Uterus (tissue), 4 donors: ENCODE results near the gene INHA. TPM values are rescaled to one million over a fixed set of nuclear protein-coding genes. Genes with fewer than 3 reads are reported as not detected.

Experiments used
- DNase-seq, 2 donors: peaks; one replicate each; pipeline ENCODE4 v3.0.0-alpha.2; 2019 to 2020
- H3K27ac ChIP-seq, 2 donors: fragments of 200-600 bp; sonication (generic); 1 replicate in 1 of 2; 2 replicates in 1 of 2; pipeline ENCODE4 v1.5.1; 2016 to 2018
- H3K27me3 ChIP-seq, 2 donors: fragments of 200-600 bp; sonication (generic); one replicate each; pipeline ENCODE4 v1.5.1; 2018 to 2019; ENCODE audit warnings: control low read depth in 1 of 2
- H3K36me3 ChIP-seq, 2 donors: fragments of 200-600 bp; sonication (generic); one replicate each; pipeline ENCODE4 v1.5.1; 2019; ENCODE audit warnings: control low read depth in 1 of 2
- H3K4me1 ChIP-seq, 2 donors: fragments of 200-600 bp; sonication (generic); one replicate each; pipeline ENCODE4 v1.5.1; 2018 to 2019; ENCODE audit warnings: control low read depth in 1 of 2
- H3K4me3 ChIP-seq, 2 donors: fragments of 200-600 bp; sonication (generic); 1 replicate in 1 of 2; 2 replicates in 1 of 2; pipeline ENCODE4 v1.5.1; 2018 to 2019; ENCODE audit warnings: mild to moderate bottlenecking in 1 of 2
- H3K9me3 ChIP-seq, 2 donors: fragments of 200-600 bp; sonication (generic); one replicate each; pipeline ENCODE4 v1.5.1; 2019; ENCODE audit warnings: control low read depth in 1 of 2
- POLR2A ChIP-seq, 2 donors: fragments of 450-650 bp; IDR thresholded peaks; one replicate each; pipeline ENCODE4 v1.6.1; 2016; ENCODE audit warnings: antibody characterized with exemption in 2 of 2, mild to moderate bottlenecking in 1 of 2, moderate library complexity in 1 of 2
- intact Hi-C: fragments of 100-400 bp; cut with DNase I; formaldehyde crosslinking; loops from one replicate; pipeline ENCODE4 v1.15.1; 2023; ENCODE audit warnings: low total_unique reads
- total RNA-seq, 4 donors: library from RNA; depleted of rRNA in 3 of 4; stranded (reverse); fragments of >200 nt in 3 of 4; gene quantifications; one replicate each; pipeline versions ENCODE4 v1.1.0 to v1.2.4, GENCODE V29; 2014 to 2023
- TF ChIP-seq, protein P1 (sequence below), 4 experiments: fragments of 200-600 bp in 2 of 4; fragments of 450-650 bp in 2 of 4; sonication (generic) in 2 of 4; IDR thresholded peaks; one replicate each; pipeline ENCODE4 v1.5.1; 2016 to 2019; ENCODE audit warnings: antibody characterized with exemption in 4 of 4, mild to moderate bottlenecking in 2 of 4, moderate library complexity in 1 of 4
- donor health status: DM: yes; HTN: yes; CAD: no.

INHA gene
- total RNA-seq, 4 donors from 2014 or later, result 2.4 TPM; not detected in 3

DNA sequence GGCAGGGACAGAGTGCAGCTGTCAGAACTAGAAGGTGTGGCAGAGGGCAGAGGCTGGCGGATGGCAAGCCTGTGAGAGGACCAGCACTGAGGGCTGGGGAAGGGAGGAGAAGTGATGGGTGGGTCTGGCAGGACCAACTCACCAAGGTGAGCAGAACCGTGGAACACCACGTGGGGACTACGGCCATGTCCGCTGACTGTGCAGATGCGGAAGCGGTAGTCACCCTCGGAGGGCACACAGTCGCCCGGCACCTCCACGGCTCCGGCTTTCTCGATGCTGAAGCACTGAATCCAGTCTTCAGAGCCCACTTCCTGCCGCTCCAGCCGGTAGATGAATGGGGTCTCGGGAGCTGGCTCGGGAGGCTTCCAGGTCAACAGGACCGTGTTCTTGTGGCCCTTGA, 5.0 kb upstream of the INHA start:
- H3K27me3 ChIP-seq, result no peaks in the 10 kb centered on the region
- no peak for TF ChIP-seq POLR2A (IDR thresholded peaks at IDR 0.05)
- TF ChIP-seq, protein P1, sequence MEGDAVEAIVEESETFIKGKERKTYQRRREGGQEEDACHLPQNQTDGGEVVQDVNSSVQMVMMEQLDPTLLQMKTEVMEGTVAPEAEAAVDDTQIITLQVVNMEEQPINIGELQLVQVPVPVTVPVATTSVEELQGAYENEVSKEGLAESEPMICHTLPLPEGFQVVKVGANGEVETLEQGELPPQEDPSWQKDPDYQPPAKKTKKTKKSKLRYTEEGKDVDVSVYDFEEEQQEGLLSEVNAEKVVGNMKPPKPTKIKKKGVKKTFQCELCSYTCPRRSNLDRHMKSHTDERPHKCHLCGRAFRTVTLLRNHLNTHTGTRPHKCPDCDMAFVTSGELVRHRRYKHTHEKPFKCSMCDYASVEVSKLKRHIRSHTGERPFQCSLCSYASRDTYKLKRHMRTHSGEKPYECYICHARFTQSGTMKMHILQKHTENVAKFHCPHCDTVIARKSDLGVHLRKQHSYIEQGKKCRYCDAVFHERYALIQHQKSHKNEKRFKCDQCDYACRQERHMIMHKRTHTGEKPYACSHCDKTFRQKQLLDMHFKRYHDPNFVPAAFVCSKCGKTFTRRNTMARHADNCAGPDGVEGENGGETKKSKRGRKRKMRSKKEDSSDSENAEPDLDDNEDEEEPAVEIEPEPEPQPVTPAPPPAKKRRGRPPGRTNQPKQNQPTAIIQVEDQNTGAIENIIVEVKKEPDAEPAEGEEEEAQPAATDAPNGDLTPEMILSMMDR (IDR thresholded peaks at IDR 0.05), result no peak
- H3K4me1 ChIP-seq, result peaks cover 0 to 6% of the 10 kb centered on the region in 2 donors
- H3K9me3 ChIP-seq, result no peaks in the 10 kb centered on the region
- DNase-seq, result no peak
- H3K4me3 ChIP-seq, result no peak overlapping the region
- no peak overlapping the region for H3K27ac ChIP-seq
- H3K36me3 ChIP-seq, result no peaks in the 10 kb centered on the region
- intact Hi-C loops, result loop anchor here (10.0 kb wide), 1 partner anchor 68 kb away; no protein-coding TSS in a partner anchor

DNA sequence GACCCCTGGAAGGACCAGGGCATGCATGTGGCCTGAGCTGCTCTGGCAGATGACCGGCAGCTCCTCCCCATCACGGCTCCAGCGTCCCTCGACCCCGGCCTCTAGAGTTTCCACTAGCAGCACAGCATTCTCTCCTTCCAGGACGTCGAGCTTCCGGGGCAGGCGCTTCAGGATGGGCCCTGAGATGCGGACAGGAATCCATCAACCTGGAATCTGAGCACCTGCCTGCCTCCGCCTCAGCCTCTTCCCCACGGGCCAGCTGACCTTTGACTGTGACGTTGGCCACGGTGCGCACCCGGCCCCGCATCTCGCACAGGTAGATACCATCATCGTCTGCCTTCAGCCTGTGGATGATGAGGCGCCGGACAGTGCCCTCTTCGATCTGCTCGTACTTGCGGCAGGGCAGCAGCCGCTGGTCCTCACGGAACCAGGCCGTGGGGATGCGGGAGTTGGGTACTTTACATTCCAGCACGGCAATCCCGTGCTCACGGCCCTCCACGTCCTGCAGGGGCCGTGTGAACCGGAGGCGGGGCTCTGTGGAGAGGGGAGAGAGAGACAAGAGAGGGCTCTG, 4.2 kb upstream of the INHA start:
- DNase-seq, result no peak
- no peak for TF ChIP-seq POLR2A (IDR thresholded peaks at IDR 0.05)
- TF ChIP-seq, protein P1 (IDR thresholded peaks at IDR 0.05), result no peak
- H3K9me3 ChIP-seq, result no peaks in the 10 kb centered on the region
- H3K36me3 ChIP-seq, result no peaks in the 10 kb centered on the region
- H3K27me3 ChIP-seq, result no peaks in the 10 kb centered on the region
- H3K4me3 ChIP-seq, result no peak overlapping the region
- intact Hi-C loops, result loop anchor here (10.0 kb wide), 1 partner anchor 67 kb away; no protein-coding TSS in a partner anchor
- H3K4me1 ChIP-seq, result peaks cover 0 to 6% of the 10 kb centered on the region in 2 donors
- no peak overlapping the region for H3K27ac ChIP-seq

DNA sequence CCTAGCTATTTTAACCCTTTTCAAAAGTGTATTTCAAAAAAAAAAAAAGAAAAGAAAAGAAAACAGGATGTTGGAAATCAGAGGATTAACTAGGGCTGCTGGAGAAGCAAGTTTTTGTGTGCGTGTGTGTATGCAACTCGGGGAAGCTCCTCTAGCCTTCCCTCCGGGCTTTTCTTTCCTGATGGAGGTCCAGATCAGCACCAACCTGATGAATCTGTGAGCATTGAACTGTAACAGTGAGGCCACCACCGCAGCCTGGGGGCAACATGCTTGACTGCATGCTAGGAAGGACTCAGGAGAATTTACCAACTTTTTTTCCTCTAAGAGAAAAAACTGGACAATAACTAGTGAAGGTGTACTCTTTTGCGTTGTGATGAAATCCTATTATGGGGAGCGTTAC, 3.1 kb upstream of the INHA start:
- Histone ChIP-seq H3K4me1 (peaks cover 0 to 6% of the 10 kb centered on the region in 2 donors), H3K9me3 (no peaks in the 10 kb centered on the region), H3K27me3 (no peaks in the 10 kb centered on the region), H3K4me3 (no peak overlapping the region), H3K27ac (no peak overlapping the region), H3K36me3 (no peaks in the 10 kb centered on the region)
- intact Hi-C loops, result loop anchor here (10.0 kb wide), 1 partner anchor 66 kb away; no protein-coding TSS in a partner anchor
- no peak for DNase-seq
- TF ChIP-seq, protein P1 (IDR thresholded peaks at IDR 0.05), result no peak
- TF ChIP-seq POLR2A (IDR thresholded peaks at IDR 0.05), result no peak

DNA sequence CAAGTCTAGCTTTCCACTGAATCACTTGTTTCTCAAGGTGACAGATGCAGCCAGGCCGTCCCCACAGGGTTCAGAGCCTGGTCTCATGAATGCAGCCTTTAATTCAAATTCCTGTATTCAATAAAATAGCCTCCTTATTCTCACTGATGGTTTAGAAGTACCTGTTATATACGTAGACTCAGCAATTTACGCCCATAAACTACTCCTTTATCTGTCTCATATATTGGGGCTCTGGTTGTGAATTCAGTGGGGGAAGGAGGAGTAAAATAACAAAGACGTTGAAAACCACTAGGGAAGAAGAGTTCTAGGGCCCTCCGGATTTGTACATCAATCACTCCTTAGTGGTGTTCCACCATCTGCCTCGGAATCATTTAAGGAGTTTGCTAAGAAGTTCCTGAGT, 2.5 kb upstream of the INHA start:
- DNase-seq, result no peak
- Histone ChIP-seq H3K27me3 (no peaks in the 10 kb centered on the region), H3K36me3 (no peaks in the 10 kb centered on the region), H3K4me3 (peak overlapping the region in 1 of 2 donors; percentile 60), H3K27ac (no peak overlapping the region), H3K9me3 (no peaks in the 10 kb centered on the region), H3K4me1 (peaks cover 0 to 6% of the 10 kb centered on the region in 2 donors)
- intact Hi-C loops, result loop anchor here (10.0 kb wide), 1 partner anchor 65 kb away; no protein-coding TSS in a partner anchor
- TF ChIP-seq POLR2A (IDR thresholded peaks at IDR 0.05), result no peak
- TF ChIP-seq, protein P1 (IDR thresholded peaks at IDR 0.05), result no peak

DNA sequence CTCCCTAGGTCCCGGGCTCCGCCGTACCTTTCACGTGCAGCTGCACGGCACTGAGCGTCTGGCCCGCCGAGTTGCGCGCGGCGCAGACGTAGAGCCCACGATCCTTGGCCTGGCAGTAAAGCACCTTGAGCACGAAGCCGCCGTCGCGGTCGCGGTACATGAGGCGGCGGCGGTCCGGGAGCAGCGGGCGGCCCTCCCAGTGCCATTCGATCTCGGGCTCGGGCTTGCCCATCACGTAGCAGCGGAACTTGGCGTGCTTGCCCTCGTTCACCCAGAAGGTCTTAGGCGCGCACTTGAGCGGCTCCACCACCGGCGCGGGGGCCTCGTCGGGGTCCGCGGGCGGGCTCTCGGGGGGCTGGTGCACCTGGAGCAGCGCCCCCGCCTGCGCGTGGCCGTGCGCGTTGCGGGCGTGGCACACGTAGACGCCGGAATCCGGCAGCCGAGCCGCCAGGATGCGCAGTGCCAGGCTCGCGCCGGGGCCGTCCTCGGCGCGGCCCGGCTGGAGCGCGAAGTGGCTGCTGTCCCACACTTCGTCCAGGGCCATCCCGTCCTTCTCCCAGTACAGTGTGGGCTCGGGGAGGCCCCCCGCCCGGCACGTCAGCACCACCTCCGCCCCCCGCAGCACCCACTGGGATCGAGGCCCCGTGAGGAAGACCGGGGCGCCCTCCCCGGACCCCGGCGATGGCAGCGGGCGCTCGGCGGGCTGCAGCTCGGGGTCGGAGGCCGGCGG, 1.8 kb upstream of the INHA start:
- Histone ChIP-seq H3K9me3 (no peaks in the 10 kb centered on the region), H3K4me3 (peak overlapping the region; percentile 37 to 60), H3K4me1 (peaks cover 0 to 6% of the 10 kb centered on the region in 2 donors), H3K36me3 (no peaks in the 10 kb centered on the region), H3K27me3 (no peaks in the 10 kb centered on the region), H3K27ac (peak overlapping the region; percentile 87 to 88)
- DNase-seq, result peak in 1 of 2 donors; percentile 47
- intact Hi-C loops, result no loop called here
- peak in 1 of 2 donors; percentile 56 for TF ChIP-seq POLR2A (IDR thresholded peaks at IDR 0.05)
- TF ChIP-seq, protein P1 (IDR thresholded peaks at IDR 0.05), result peak in 1 of 4 experiments; percentile 12
